Panc1 (cell line): ENCODE results near the gene MRPS34. TPM values are rescaled to one million over a fixed set of nuclear protein-coding genes. Genes with fewer than 3 reads are reported as not detected.

Experiments
- ATAC-seq: fragments of 200-7000 bp; cut with Tn5 transposase; 2 replicates; pipeline ENCODE4 v1.9.1; 2020; ENCODE audit warnings: mild to moderate bottlenecking, moderate library complexity
- BruUV-seq: library from RNA; stranded (reverse); fragments of 400-500 nt; replicated peaks from 2 replicates; lab custom pipeline; 2021; lab: Mats Ljungman, UMichigan
- CTCF ChIA-PET: fragments of 300-600 bp; sonication (Branson Sonifier 250); formaldehyde crosslinking; loops from one replicate; lab custom pipeline; 2022; ENCODE audit warnings: antibody characterized with exemption; lab: Charles Lee
- POLR2A ChIA-PET: fragments of 300-600 bp; sonication (Branson Sonifier 250); formaldehyde crosslinking; loops from one replicate; lab custom pipeline; 2022; ENCODE audit warnings: antibody characterized with exemption; lab: Charles Lee
- DNase-seq: peaks from one replicate; pipeline ENCODE4 v3.0.0-alpha.2; 2010; ENCODE audit warnings: low read depth, low spot score
- H3K27ac ChIP-seq: 2 replicates; pipeline ENCODE4 v1.5.1; 2011; ENCODE audit warnings: mild to moderate bottlenecking, low read length, inconsistent platforms
- H3K27me3 ChIP-seq: fragments of 200-500 bp; sonication (Bioruptor generic); 2 replicates; pipeline ENCODE4 v1.6.0; 2014; ENCODE audit warnings: low read length, inconsistent platforms; ENCODE audit not compliant: control insufficient read depth, insufficient read depth
- H3K36me3 ChIP-seq: fragments of 200-500 bp; sonication (Bioruptor generic); 2 replicates; pipeline ENCODE4 v1.5.1; 2014; ENCODE audit warnings: inconsistent platforms, mild to moderate bottlenecking, low read length, moderate library complexity; ENCODE audit not compliant: control insufficient read depth, insufficient read depth
- H3K4me1 ChIP-seq: 2 replicates; pipeline ENCODE4 v1.5.1; 2011; ENCODE audit warnings: inconsistent platforms, mild to moderate bottlenecking, low read length, moderate library complexity; ENCODE audit not compliant: control insufficient read depth, insufficient read depth
- H3K4me3 ChIP-seq, 2 experiments: 2 replicates each; pipeline ENCODE4 v1.5.1; 2011 to 2012; ENCODE audit warnings: low read depth in 2 of 2, low read length in 2 of 2, mild to moderate bottlenecking in 2 of 2, inconsistent platforms in 1 of 2, moderate library complexity in 1 of 2
- H3K9me3 ChIP-seq: fragments of 200-500 bp; sonication (Bioruptor generic); 2 replicates; pipeline ENCODE4 v1.5.1; 2014; ENCODE audit warnings: low read depth, mild to moderate bottlenecking, inconsistent platforms, low read length, moderate library complexity; ENCODE audit not compliant: control insufficient read depth, insufficient read depth
- POLR2AphosphoS5 ChIP-seq: IDR thresholded peaks from 2 replicates; pipeline ENCODE4 v1.6.1; 2012; ENCODE audit warnings: mild to moderate bottlenecking, low read depth, low read length, moderate library complexity
- SIN3A ChIP-seq: IDR thresholded peaks from 2 replicates; pipeline ENCODE4 v1.6.1; 2012; ENCODE audit warnings: low read depth, mild to moderate bottlenecking, low read length, moderate library complexity, borderline replicate concordance; ENCODE audit not compliant: insufficient read depth
- TCF7L2 ChIP-seq: IDR thresholded peaks from 2 replicates; pipeline ENCODE4 v1.6.1; 2011; ENCODE audit warnings: mild to moderate bottlenecking, low read depth, low read length, inconsistent platforms
- in situ Hi-C: cut with HindIII; loops from 2 replicates; pipeline ENCODE4 v1.10.0; 2016; ENCODE audit warnings: low sequenced_read_pairs, low pct_unique_long_range_greater_than_20kb
- intact Hi-C: fragments of 100-400 bp; cut with micrococcal nuclease; formaldehyde crosslinking; loops from one replicate; pipeline ENCODE4 v1.10.0; 2022; ENCODE audit not compliant: unreplicated experiment
- total RNA-seq: library from RNA; stranded (reverse); gene quantifications from one replicate; pipeline ENCODE4 v1.2.1, GENCODE V29; 2021; ENCODE audit not compliant: unreplicated experiment
- TF ChIP-seq, protein P1 (sequence below), 2 experiments: IDR thresholded peaks; 2 replicates each; pipeline ENCODE4 v1.6.1; 2011 to 2012; ENCODE audit warnings: low read depth in 2 of 2, control low read depth in 1 of 2, low read length in 1 of 2, mild to moderate bottlenecking in 1 of 2, moderate library complexity in 1 of 2; ENCODE audit not compliant: insufficient read depth in 1 of 2
- TF ChIP-seq, protein P2 (sequence below): fragments of 450-650 bp; IDR thresholded peaks from 2 replicates; pipeline ENCODE4 v1.5.1; 2017; ENCODE audit warnings: mild to moderate bottlenecking

MRPS34 gene
- total RNA-seq, 1 experiment from 2014 or later = 187 TPM

DNA sequence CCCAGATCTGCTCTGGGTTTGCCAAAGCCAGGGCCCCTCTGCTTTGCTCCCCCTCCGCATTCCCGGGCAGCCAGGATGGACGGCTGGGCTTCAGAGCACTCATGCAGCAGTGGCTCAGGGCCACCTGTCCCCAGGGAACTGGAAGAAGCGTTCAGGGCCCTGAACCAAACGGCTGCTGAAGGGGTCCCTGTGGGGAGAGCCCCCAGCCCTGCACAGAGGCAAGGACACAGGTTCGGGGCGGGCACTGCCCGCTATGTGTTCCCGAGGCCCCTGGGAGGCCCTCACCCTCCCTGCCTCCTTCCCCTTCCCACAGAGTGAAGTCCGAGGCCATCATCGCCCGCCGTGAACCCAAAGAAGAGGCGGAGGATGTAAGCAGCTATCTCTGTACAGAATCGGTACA is 12.0 kb downstream of the MRPS34 start:
- DNase-seq = no peak
- CTCF ChIA-PET = no interaction called here
- no TSS peak for BruUV-seq
- H3K4me3 ChIP-seq = no peak overlapping the region
- in situ Hi-C loops = no loop called here
- no peaks in the 10 kb centered on the region for H3K9me3 ChIP-seq
- ATAC-seq = no peak
- H3K36me3 ChIP-seq = no peaks in the 10 kb centered on the region; the same call in 1 of the 2 replicates
- no peak overlapping the region for H3K27ac ChIP-seq
- H3K4me1 ChIP-seq = no peaks in the 10 kb centered on the region
- POLR2A ChIA-PET = no interaction called here
- intact Hi-C loops = no loop called here
- no peak for TF ChIP-seq POLR2AphosphoS5
- TF ChIP-seq, protein P1, sequence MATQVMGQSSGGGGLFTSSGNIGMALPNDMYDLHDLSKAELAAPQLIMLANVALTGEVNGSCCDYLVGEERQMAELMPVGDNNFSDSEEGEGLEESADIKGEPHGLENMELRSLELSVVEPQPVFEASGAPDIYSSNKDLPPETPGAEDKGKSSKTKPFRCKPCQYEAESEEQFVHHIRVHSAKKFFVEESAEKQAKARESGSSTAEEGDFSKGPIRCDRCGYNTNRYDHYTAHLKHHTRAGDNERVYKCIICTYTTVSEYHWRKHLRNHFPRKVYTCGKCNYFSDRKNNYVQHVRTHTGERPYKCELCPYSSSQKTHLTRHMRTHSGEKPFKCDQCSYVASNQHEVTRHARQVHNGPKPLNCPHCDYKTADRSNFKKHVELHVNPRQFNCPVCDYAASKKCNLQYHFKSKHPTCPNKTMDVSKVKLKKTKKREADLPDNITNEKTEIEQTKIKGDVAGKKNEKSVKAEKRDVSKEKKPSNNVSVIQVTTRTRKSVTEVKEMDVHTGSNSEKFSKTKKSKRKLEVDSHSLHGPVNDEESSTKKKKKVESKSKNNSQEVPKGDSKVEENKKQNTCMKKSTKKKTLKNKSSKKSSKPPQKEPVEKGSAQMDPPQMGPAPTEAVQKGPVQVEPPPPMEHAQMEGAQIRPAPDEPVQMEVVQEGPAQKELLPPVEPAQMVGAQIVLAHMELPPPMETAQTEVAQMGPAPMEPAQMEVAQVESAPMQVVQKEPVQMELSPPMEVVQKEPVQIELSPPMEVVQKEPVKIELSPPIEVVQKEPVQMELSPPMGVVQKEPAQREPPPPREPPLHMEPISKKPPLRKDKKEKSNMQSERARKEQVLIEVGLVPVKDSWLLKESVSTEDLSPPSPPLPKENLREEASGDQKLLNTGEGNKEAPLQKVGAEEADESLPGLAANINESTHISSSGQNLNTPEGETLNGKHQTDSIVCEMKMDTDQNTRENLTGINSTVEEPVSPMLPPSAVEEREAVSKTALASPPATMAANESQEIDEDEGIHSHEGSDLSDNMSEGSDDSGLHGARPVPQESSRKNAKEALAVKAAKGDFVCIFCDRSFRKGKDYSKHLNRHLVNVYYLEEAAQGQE (IDR thresholded peaks at IDR 0.05; ENCODE audit: insufficient read depth in 1 of 2, low read depth in 2 of 2, low read length in 1 of 2) = no peak
- TF ChIP-seq, protein P2, sequence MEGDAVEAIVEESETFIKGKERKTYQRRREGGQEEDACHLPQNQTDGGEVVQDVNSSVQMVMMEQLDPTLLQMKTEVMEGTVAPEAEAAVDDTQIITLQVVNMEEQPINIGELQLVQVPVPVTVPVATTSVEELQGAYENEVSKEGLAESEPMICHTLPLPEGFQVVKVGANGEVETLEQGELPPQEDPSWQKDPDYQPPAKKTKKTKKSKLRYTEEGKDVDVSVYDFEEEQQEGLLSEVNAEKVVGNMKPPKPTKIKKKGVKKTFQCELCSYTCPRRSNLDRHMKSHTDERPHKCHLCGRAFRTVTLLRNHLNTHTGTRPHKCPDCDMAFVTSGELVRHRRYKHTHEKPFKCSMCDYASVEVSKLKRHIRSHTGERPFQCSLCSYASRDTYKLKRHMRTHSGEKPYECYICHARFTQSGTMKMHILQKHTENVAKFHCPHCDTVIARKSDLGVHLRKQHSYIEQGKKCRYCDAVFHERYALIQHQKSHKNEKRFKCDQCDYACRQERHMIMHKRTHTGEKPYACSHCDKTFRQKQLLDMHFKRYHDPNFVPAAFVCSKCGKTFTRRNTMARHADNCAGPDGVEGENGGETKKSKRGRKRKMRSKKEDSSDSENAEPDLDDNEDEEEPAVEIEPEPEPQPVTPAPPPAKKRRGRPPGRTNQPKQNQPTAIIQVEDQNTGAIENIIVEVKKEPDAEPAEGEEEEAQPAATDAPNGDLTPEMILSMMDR = no peak
- no peak for TF ChIP-seq TCF7L2
- no peak for TF ChIP-seq SIN3A
- no peaks in the 10 kb centered on the region for H3K27me3 ChIP-seq

DNA sequence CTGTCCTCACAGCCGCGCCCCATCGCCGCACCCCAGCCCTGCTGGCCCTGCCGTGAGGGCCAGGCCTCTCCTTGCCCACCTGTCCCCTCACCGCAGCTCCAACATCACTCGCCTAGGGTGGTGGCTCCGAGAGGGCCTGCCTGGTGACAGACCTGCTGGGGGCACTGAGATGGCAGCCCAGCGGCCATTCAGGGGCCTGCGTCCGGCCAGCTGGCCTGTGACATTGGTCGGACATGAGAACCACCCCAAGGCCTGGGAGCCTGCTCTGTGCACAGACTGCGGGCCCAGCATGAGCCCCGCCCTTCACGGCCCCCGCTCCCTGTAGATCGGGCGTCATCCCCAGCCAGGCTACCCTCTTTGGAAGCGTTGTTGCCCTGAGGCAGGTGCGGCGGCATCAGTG is 13.4 kb downstream of the MRPS34 start:
- intact Hi-C loops = no loop called here
- H3K4me1 ChIP-seq = no peaks in the 10 kb centered on the region
- no peaks in the 10 kb centered on the region for H3K27me3 ChIP-seq
- in situ Hi-C loops = no loop called here
- no peak for DNase-seq
- H3K4me3 ChIP-seq = no peak overlapping the region
- no TSS peak for BruUV-seq
- H3K36me3 ChIP-seq = no peaks in the 10 kb centered on the region; the same call in 1 of the 2 replicates
- TF ChIP-seq, protein P2 = no peak
- TF ChIP-seq, protein P1 (IDR thresholded peaks at IDR 0.05; ENCODE audit: insufficient read depth in 1 of 2, low read depth in 2 of 2, low read length in 1 of 2) = no peak
- TF ChIP-seq SIN3A (no peak), POLR2AphosphoS5 (no peak), TCF7L2 (no peak)
- ChIA-PET CTCF (no interaction called here), POLR2A (no interaction called here)
- no peaks in the 10 kb centered on the region for H3K9me3 ChIP-seq
- no peak overlapping the region for H3K27ac ChIP-seq
- no peak for ATAC-seq
